ENCODE measurements around the gene MMP2. TPM values are rescaled to one million over a fixed set of nuclear protein-coding genes. Genes with fewer than 3 reads are reported as not detected.

The MMP2 gene
- polyA plus RNA-seq, 1 donor from 2014 or later = 2.5 TPM

DNA sequence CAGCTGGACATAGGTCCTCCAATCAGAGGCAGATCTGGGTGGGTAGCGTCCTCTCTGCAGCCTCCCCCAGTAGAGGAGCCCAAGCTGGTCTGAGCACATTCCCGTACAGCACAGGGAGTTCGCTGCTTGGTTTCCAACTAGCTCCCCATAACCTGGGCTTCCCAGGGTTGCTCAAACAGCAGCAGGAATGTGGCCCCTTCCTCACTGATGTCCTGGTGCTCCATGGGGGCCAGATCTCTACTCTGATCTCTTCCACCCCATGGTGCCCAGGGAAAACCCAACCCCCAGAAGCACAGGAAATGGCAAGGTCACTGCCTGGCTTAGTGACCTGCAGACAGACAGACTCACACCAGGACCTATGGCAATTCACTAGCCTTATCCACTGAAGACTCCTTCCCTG is 11.1 kb upstream of the MMP2 start:
- Histone ChIP-seq H3K27ac (ENCODE audit: low read length) (no peak overlapping the region), H3K4me2 (ENCODE audit: low read length) (no peak overlapping the region), H3K79me2 (replicated peaks; ENCODE audit: insufficient read depth, low read length) (no peaks in the 10 kb centered on the region), H3F3A (ENCODE audit: insufficient read depth, low read length, poor library complexity, severe bottlenecking) (no peaks in the 10 kb centered on the region), H4K20me1 (ENCODE audit: insufficient read depth) (no peaks in the 10 kb centered on the region), H3K36me3 (ENCODE audit: insufficient read depth, low read length) (no peaks in the 10 kb centered on the region), H2AFZ (ENCODE audit: low read depth, low read length) (no peak overlapping the region), H3K9ac (ENCODE audit: low read length) (no peak overlapping the region), H3K9me3 (ENCODE audit: low read length) (no peaks in the 10 kb centered on the region), H3K9me2 (ENCODE audit: insufficient read depth, low read length) (no peaks in the 10 kb centered on the region), H3K27me3 (ENCODE audit: insufficient read depth, low read depth, low read length) (no peaks in the 10 kb centered on the region), H3K4me3 (ENCODE audit: low read length) (no peak overlapping the region)
- TF ChIP-seq MXI1 (conservative IDR thresholded peaks at IDR 0.05; ENCODE audit: poor library complexity, severe bottlenecking) = no peak
- TF ChIP-seq POLR2AphosphoS5 (IDR thresholded peaks at IDR 0.05) = no peak
- TF ChIP-seq EP300 (conservative IDR thresholded peaks at IDR 0.05; ENCODE audit: poor library complexity, severe bottlenecking) = no peak
- TF ChIP-seq TAF1 (IDR thresholded peaks at IDR 0.05; ENCODE audit: low read depth) = no peak
- TF ChIP-seq SMC3 (conservative IDR thresholded peaks at IDR 0.05; ENCODE audit: poor library complexity) = no peak
- TF ChIP-seq RAD21 (conservative IDR thresholded peaks at IDR 0.05) = no peak

DNA sequence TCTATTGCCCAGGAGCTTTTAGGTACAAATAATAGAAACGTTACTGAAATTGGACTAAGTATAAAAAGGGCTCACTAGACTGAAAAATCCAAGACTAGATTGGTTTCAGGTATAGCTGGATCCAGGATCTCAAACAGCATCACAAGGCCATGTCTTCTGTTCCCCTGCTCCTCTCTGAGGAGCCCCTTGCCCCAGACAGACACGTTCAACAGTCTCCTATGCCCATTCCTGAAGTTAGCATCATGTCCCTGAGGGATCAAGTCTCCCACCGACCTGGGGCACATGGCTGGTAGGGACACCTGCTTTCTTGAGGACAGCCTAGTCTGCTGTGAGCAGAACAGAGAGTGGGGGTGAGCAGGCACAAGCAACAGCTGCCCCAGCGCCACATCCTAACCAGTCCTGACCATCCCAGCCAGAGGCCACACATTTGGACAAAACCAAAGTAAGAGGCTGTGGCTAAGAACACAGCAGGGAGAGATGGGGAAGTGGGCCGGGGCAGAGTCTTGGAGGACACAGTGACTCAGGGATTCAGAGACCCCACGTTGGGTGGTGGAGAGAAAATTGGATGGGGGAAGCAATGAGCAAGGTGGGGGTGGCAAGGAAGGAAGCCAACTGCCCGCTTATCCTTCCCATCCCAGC is 10.5 kb upstream of the MMP2 start:
- Histone ChIP-seq H2AFZ (ENCODE audit: low read depth, low read length) (no peak overlapping the region), H4K20me1 (ENCODE audit: insufficient read depth) (no peaks in the 10 kb centered on the region), H3K4me2 (ENCODE audit: low read length) (no peak overlapping the region), H3K9me3 (ENCODE audit: low read length) (no peaks in the 10 kb centered on the region), H3K9me2 (ENCODE audit: insufficient read depth, low read length) (no peaks in the 10 kb centered on the region), H3K27ac (ENCODE audit: low read length) (no peak overlapping the region), H3F3A (ENCODE audit: insufficient read depth, low read length, poor library complexity, severe bottlenecking) (no peaks in the 10 kb centered on the region), H3K9ac (ENCODE audit: low read length) (no peak overlapping the region), H3K79me2 (replicated peaks; ENCODE audit: insufficient read depth, low read length) (no peaks in the 10 kb centered on the region), H3K4me3 (ENCODE audit: low read length) (no peak overlapping the region), H3K27me3 (ENCODE audit: insufficient read depth, low read depth, low read length) (no peaks in the 10 kb centered on the region), H3K36me3 (ENCODE audit: insufficient read depth, low read length) (no peaks in the 10 kb centered on the region)
- TF ChIP-seq TAF1 (IDR thresholded peaks at IDR 0.05; ENCODE audit: low read depth) (no peak), EP300 (conservative IDR thresholded peaks at IDR 0.05; ENCODE audit: poor library complexity, severe bottlenecking) (no peak)

DNA sequence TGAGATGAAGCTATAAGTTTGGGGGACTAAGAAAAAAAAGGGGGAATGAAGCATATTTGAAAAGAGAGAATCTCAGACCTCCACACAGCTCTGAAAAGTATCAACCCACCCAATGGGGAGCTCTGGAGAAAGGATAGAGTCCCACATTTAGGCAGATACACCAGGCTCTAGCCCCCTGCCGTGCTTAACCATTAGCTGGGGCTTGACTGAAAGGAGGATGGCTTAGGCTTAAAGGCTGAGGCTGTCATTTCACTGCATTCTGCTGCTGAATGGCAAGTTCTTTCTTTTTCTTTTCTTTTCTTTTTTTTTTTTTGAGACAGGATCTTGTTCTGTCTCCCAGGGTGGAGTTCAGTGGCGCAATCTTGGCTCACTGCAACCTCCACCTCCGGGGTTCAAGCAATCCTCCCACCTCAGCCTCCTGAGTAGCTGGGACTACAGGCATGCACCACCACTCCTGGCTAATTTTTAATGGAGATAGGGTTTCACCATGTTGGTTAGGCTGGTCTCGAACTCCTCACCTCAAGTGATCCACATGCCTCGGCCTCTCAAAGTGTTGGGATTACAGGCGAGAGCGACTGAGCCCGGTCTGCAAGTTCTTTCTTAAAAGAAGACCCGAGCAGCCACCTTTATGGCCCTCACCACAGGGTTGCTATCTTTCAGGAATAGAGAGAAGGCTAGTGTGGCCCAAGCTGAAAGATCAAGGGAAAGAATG is 9.0 kb upstream of the MMP2 start:
- Histone ChIP-seq H3K9me3 (ENCODE audit: low read length) (no peaks in the 10 kb centered on the region), H2AFZ (ENCODE audit: low read depth, low read length) (no peak overlapping the region), H3K9me2 (ENCODE audit: insufficient read depth, low read length) (no peaks in the 10 kb centered on the region), H3K4me2 (ENCODE audit: low read length) (no peak overlapping the region), H3F3A (ENCODE audit: insufficient read depth, low read length, poor library complexity, severe bottlenecking) (no peaks in the 10 kb centered on the region), H3K36me3 (ENCODE audit: insufficient read depth, low read length) (no peaks in the 10 kb centered on the region), H3K27me3 (ENCODE audit: insufficient read depth, low read depth, low read length) (no peaks in the 10 kb centered on the region), H3K27ac (ENCODE audit: low read length) (no peak overlapping the region), H3K4me3 (ENCODE audit: low read length) (no peak overlapping the region), H3K9ac (ENCODE audit: low read length) (no peak overlapping the region), H3K79me2 (replicated peaks; ENCODE audit: insufficient read depth, low read length) (no peaks in the 10 kb centered on the region), H4K20me1 (ENCODE audit: insufficient read depth) (no peaks in the 10 kb centered on the region)
- TF ChIP-seq TAF1 (IDR thresholded peaks at IDR 0.05; ENCODE audit: low read depth) (no peak), EZH2 (IDR thresholded peaks at IDR 0.05; ENCODE audit: borderline replicate concordance, insufficient read depth, low read length, poor library complexity, severe bottlenecking) (no peak), EP300 (conservative IDR thresholded peaks at IDR 0.05; ENCODE audit: poor library complexity, severe bottlenecking) (no peak), POLR2AphosphoS5 (IDR thresholded peaks at IDR 0.05) (no peak), SMC3 (conservative IDR thresholded peaks at IDR 0.05; ENCODE audit: poor library complexity) (no peak)
- TF ChIP-seq, protein P1, sequence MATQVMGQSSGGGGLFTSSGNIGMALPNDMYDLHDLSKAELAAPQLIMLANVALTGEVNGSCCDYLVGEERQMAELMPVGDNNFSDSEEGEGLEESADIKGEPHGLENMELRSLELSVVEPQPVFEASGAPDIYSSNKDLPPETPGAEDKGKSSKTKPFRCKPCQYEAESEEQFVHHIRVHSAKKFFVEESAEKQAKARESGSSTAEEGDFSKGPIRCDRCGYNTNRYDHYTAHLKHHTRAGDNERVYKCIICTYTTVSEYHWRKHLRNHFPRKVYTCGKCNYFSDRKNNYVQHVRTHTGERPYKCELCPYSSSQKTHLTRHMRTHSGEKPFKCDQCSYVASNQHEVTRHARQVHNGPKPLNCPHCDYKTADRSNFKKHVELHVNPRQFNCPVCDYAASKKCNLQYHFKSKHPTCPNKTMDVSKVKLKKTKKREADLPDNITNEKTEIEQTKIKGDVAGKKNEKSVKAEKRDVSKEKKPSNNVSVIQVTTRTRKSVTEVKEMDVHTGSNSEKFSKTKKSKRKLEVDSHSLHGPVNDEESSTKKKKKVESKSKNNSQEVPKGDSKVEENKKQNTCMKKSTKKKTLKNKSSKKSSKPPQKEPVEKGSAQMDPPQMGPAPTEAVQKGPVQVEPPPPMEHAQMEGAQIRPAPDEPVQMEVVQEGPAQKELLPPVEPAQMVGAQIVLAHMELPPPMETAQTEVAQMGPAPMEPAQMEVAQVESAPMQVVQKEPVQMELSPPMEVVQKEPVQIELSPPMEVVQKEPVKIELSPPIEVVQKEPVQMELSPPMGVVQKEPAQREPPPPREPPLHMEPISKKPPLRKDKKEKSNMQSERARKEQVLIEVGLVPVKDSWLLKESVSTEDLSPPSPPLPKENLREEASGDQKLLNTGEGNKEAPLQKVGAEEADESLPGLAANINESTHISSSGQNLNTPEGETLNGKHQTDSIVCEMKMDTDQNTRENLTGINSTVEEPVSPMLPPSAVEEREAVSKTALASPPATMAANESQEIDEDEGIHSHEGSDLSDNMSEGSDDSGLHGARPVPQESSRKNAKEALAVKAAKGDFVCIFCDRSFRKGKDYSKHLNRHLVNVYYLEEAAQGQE (IDR thresholded peaks at IDR 0.05; ENCODE audit: borderline replicate concordance) = no peak
- TF ChIP-seq, protein P2, sequence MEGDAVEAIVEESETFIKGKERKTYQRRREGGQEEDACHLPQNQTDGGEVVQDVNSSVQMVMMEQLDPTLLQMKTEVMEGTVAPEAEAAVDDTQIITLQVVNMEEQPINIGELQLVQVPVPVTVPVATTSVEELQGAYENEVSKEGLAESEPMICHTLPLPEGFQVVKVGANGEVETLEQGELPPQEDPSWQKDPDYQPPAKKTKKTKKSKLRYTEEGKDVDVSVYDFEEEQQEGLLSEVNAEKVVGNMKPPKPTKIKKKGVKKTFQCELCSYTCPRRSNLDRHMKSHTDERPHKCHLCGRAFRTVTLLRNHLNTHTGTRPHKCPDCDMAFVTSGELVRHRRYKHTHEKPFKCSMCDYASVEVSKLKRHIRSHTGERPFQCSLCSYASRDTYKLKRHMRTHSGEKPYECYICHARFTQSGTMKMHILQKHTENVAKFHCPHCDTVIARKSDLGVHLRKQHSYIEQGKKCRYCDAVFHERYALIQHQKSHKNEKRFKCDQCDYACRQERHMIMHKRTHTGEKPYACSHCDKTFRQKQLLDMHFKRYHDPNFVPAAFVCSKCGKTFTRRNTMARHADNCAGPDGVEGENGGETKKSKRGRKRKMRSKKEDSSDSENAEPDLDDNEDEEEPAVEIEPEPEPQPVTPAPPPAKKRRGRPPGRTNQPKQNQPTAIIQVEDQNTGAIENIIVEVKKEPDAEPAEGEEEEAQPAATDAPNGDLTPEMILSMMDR (IDR thresholded peaks at IDR 0.05; ENCODE audit: poor library complexity, severe bottlenecking) = no peak

Measured in neural cell (in vitro differentiated cells).